ENCODE results near the gene PLXNB2. TPM values are rescaled to one million over a fixed set of nuclear protein-coding genes. Genes with fewer than 3 reads are reported as not detected.

The PLXNB2 gene
- total and polyA plus RNA-seq, 4 donors: 41.1 to 97.3 (median 81.1) TPM

DNA sequence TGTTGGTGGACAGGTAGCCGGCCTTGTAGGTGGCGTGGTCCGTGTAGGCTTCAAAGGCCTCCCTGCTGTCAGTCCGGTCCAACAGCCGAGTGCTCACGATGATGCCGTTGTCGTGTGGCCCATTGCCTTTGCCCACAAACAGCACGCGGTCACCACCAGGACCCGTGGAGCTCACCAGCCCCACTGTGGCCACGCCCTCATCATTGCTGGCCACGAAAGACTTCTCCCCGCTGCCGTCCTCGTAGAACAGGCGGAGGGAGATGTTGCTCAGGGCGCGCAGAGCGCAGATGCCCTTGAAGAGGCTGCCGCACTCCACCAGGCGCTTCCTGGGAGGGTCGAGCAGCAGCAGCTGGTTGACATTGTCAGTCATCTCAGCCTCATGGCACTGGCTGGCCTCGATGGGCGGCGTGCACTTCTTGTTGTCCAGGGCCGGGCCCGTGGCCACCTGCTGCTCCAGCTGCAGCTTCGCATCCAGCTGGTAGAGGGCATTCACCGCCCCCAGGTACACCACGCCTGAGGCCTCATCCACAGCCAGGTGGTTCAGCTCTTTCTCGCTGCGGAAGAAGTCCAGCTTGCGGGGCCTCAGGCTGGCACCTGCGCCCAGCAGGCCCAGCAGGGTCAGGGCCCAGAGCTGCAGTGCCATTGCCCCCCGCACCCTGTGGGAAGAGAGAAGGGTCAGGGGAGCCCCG lies 17.4 kb downstream of the PLXNB2 start:
- no peaks in the 10 kb centered on the region for H3K9me3 ChIP-seq (ENCODE audit: control insufficient read depth, insufficient read depth, low read length)
- no peak overlapping the region for H3K27ac ChIP-seq (ENCODE audit: low read depth, low read length)
- H3K4me1 ChIP-seq (ENCODE audit: control insufficient read depth, insufficient read depth, low read length): peaks cover 27% of the 10 kb centered on the region
- peaks cover 96% of the 10 kb centered on the region for H3K36me3 ChIP-seq (ENCODE audit: control insufficient read depth, insufficient read depth, low read length)
- DNase-seq (ENCODE audit: low read depth in 4 of 6, low spot score in 6 of 6): no peak
- H3K4me3 ChIP-seq (ENCODE audit: low read depth, low read length): no peak overlapping the region
- no peaks in the 10 kb centered on the region for H3K27me3 ChIP-seq (ENCODE audit: control insufficient read depth, insufficient read depth, low read length)
- WGBS (ENCODE audit: insufficient coverage): 93% methylated on average over 35 of the region's 37 CpGs

- Histone ChIP-seq H3K9me3 (ENCODE audit: control insufficient read depth, insufficient read depth, low read length) (no peaks in the 10 kb centered on the region), H3K4me3 (ENCODE audit: low read depth, low read length) (no peak overlapping the region), H3K4me1 (ENCODE audit: control insufficient read depth, insufficient read depth, low read length) (peaks cover 22% of the 10 kb centered on the region), H3K27me3 (ENCODE audit: control insufficient read depth, insufficient read depth, low read length) (no peaks in the 10 kb centered on the region), H3K36me3 (ENCODE audit: control insufficient read depth, insufficient read depth, low read length) (peaks cover 97% of the 10 kb centered on the region), H3K27ac (ENCODE audit: low read depth, low read length) (no peak overlapping the region)
- DNase-seq (ENCODE audit: low read depth in 4 of 6, low spot score in 6 of 6): no peak
- 95% methylated on average over 57 of the region's 57 CpGs for WGBS (ENCODE audit: insufficient coverage)
Observed at GRCh38 chr22:50289151-50289941, 18.1 kb downstream of the PLXNB2 start.

DNA sequence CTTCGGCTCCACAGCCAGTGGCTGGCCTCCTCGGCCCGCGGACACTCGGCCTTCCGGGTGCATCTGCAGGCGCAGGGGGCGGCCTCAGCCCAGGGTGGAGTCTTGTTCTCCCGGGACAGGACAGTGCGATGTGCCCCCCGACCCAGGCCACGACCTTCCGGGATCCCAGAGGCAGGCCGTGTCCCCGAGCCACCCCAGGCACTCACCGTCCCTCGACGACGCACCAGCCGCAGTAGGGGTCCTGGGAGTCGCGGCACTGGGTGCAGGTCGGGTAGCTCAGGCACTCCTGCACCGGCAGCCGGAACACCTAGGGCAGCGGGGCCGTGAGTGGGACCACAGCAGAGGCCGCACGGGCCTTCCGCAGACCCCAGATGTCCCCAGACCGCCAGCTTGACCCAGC lies 19.7 kb downstream of the PLXNB2 start:
- DNase-seq (ENCODE audit: low read depth in 4 of 6, low spot score in 6 of 6): no peak
- Histone ChIP-seq H3K36me3 (ENCODE audit: control insufficient read depth, insufficient read depth, low read length) (peaks cover 99% of the 10 kb centered on the region), H3K4me1 (ENCODE audit: control insufficient read depth, insufficient read depth, low read length) (peaks cover 6% of the 10 kb centered on the region), H3K4me3 (ENCODE audit: low read depth, low read length) (no peak overlapping the region), H3K9me3 (ENCODE audit: control insufficient read depth, insufficient read depth, low read length) (no peaks in the 10 kb centered on the region), H3K27ac (ENCODE audit: low read depth, low read length) (no peak overlapping the region), H3K27me3 (ENCODE audit: control insufficient read depth, insufficient read depth, low read length) (no peaks in the 10 kb centered on the region)
- 95% methylated on average over 30 of the region's 31 CpGs for WGBS (ENCODE audit: insufficient coverage)

- peaks cover 100% of the 10 kb centered on the region for H3K36me3 ChIP-seq (ENCODE audit: control insufficient read depth, insufficient read depth, low read length)
Observed at GRCh38 chr22:50286701-50287318, 20.6 kb downstream of the PLXNB2 start.

DNA sequence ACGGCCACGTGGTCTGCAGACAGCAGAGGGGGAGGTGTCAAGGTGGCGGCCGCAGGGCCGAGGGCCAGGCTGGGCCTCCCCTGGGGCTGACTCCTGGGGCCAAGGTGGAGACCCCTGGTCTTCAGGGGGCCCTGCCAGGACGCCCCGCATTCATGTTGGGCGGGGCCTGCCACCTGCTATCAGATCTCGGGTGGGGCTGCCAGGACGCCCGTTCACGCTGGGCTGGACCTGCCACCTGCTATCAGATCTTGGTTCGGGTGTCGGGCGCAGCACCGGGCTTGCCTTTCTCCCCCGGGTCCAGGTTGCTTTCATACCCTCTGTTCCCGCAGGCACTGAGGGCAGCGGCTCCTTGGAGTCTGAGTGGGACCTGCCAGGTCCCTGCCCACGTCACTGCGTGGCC lies 21.2 kb downstream of the PLXNB2 start:
- peaks cover 100% of the 10 kb centered on the region for H3K36me3 ChIP-seq (ENCODE audit: control insufficient read depth, insufficient read depth, low read length)
- H3K27ac ChIP-seq (ENCODE audit: low read depth, low read length): no peak overlapping the region
- H3K4me3 ChIP-seq (ENCODE audit: low read depth, low read length): no peak overlapping the region
- no peaks in the 10 kb centered on the region for H3K27me3 ChIP-seq (ENCODE audit: control insufficient read depth, insufficient read depth, low read length)
- WGBS (ENCODE audit: insufficient coverage): 96% methylated on average over 21 of the region's 21 CpGs
- no peaks in the 10 kb centered on the region for H3K9me3 ChIP-seq (ENCODE audit: control insufficient read depth, insufficient read depth, low read length)
- DNase-seq (ENCODE audit: low read depth in 4 of 6, low spot score in 6 of 6): no peak
- no peaks in the 10 kb centered on the region for H3K4me1 ChIP-seq (ENCODE audit: control insufficient read depth, insufficient read depth, low read length)

More at GRCh38 chr22:50286701-50287318, 20.6 kb downstream of the PLXNB2 start:
- no peak overlapping the region for H3K27ac ChIP-seq (ENCODE audit: low read depth, low read length)
- no peaks in the 10 kb centered on the region for H3K4me1 ChIP-seq (ENCODE audit: control insufficient read depth, insufficient read depth, low read length)
- no peaks in the 10 kb centered on the region for H3K9me3 ChIP-seq (ENCODE audit: control insufficient read depth, insufficient read depth, low read length)
- DNase-seq (ENCODE audit: low read depth in 4 of 6, low spot score in 6 of 6): no peak
- 93% methylated on average over 40 of the region's 40 CpGs for WGBS (ENCODE audit: insufficient coverage)
- no peak overlapping the region for H3K4me3 ChIP-seq (ENCODE audit: low read depth, low read length)
- H3K27me3 ChIP-seq (ENCODE audit: control insufficient read depth, insufficient read depth, low read length): no peaks in the 10 kb centered on the region

- H3K36me3 ChIP-seq (ENCODE audit: control insufficient read depth, insufficient read depth, low read length): peaks cover 100% of the 10 kb centered on the region
- WGBS (ENCODE audit: insufficient coverage): 96% methylated on average over 27 of the region's 34 CpGs
Observed at GRCh38 chr22:50285568-50286229, 21.7 kb downstream of the PLXNB2 start.

GRCh38 chr22:50284479-50284878 lies 23.0 kb downstream of the PLXNB2 start:
- 93% methylated on average over 12 of the region's 13 CpGs for WGBS (ENCODE audit: insufficient coverage)
- no peak overlapping the region for H3K4me3 ChIP-seq (ENCODE audit: low read depth, low read length)
- no peak for DNase-seq (ENCODE audit: low read depth in 4 of 6, low spot score in 6 of 6)
- H3K9me3 ChIP-seq (ENCODE audit: control insufficient read depth, insufficient read depth, low read length): no peaks in the 10 kb centered on the region
- no peak overlapping the region for H3K27ac ChIP-seq (ENCODE audit: low read depth, low read length)
- H3K27me3 ChIP-seq (ENCODE audit: control insufficient read depth, insufficient read depth, low read length): no peaks in the 10 kb centered on the region
- peaks cover 100% of the 10 kb centered on the region for H3K36me3 ChIP-seq (ENCODE audit: control insufficient read depth, insufficient read depth, low read length)
- H3K4me1 ChIP-seq (ENCODE audit: control insufficient read depth, insufficient read depth, low read length): no peaks in the 10 kb centered on the region

More at GRCh38 chr22:50285568-50286229, 21.7 kb downstream of the PLXNB2 start:
- H3K4me1 ChIP-seq (ENCODE audit: control insufficient read depth, insufficient read depth, low read length): no peaks in the 10 kb centered on the region
- H3K27ac ChIP-seq (ENCODE audit: low read depth, low read length): no peak overlapping the region
- no peak overlapping the region for H3K4me3 ChIP-seq (ENCODE audit: low read depth, low read length)
- no peaks in the 10 kb centered on the region for H3K9me3 ChIP-seq (ENCODE audit: control insufficient read depth, insufficient read depth, low read length)
- H3K27me3 ChIP-seq (ENCODE audit: control insufficient read depth, insufficient read depth, low read length): no peaks in the 10 kb centered on the region
- DNase-seq (ENCODE audit: low read depth in 4 of 6, low spot score in 6 of 6): no peak

DNA sequence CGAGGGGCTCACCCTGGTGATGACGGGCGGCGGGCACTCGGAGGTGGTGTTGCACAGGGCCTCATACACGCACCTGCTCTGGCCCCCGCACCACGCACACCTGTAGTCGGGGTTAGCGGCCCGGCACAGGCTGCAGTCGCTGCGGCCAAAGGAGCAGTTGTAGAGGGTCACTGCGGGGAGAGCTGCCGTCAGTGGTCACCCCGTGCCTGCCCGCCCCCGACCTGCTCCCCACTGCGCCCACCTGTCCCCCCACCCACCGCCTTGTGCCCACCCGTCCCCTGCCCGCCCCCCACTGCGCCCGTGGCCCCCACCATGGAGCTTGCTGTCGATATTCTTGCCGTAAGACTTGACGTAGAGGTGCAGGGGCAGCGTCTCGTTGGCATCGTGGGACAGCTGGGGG lies 23.6 kb downstream of the PLXNB2 start:
- H3K4me3 ChIP-seq (ENCODE audit: low read depth, low read length): no peak overlapping the region
- no peaks in the 10 kb centered on the region for H3K27me3 ChIP-seq (ENCODE audit: control insufficient read depth, insufficient read depth, low read length)
- H3K36me3 ChIP-seq (ENCODE audit: control insufficient read depth, insufficient read depth, low read length): peaks cover 100% of the 10 kb centered on the region
- no peak overlapping the region for H3K27ac ChIP-seq (ENCODE audit: low read depth, low read length)
- no peak for DNase-seq (ENCODE audit: low read depth in 4 of 6, low spot score in 6 of 6)
- no peaks in the 10 kb centered on the region for H3K9me3 ChIP-seq (ENCODE audit: control insufficient read depth, insufficient read depth, low read length)
- 95% methylated on average over 20 of the region's 30 CpGs for WGBS (ENCODE audit: insufficient coverage)
- H3K4me1 ChIP-seq (ENCODE audit: control insufficient read depth, insufficient read depth, low read length): no peaks in the 10 kb centered on the region

GRCh38 chr22:50282361-50283155 lies 24.9 kb downstream of the PLXNB2 start:
- H3K4me3 ChIP-seq (ENCODE audit: low read depth, low read length): no peak overlapping the region
- no peak overlapping the region for H3K27ac ChIP-seq (ENCODE audit: low read depth, low read length)
- no peak for DNase-seq (ENCODE audit: low read depth in 4 of 6, low spot score in 6 of 6)
- WGBS (ENCODE audit: insufficient coverage): 92% methylated on average over 28 of the region's 45 CpGs
- H3K4me1 ChIP-seq (ENCODE audit: control insufficient read depth, insufficient read depth, low read length): no peaks in the 10 kb centered on the region
- H3K27me3 ChIP-seq (ENCODE audit: control insufficient read depth, insufficient read depth, low read length): no peaks in the 10 kb centered on the region
- H3K9me3 ChIP-seq (ENCODE audit: control insufficient read depth, insufficient read depth, low read length): no peaks in the 10 kb centered on the region
- peaks cover 100% of the 10 kb centered on the region for H3K36me3 ChIP-seq (ENCODE audit: control insufficient read depth, insufficient read depth, low read length)
